ENCODE results near the gene RFC2.

The RFC2 gene

GRCh38 chr7:74254129-74254857 is at the start of gene RFC2:
TSS of gene RFC2 (minus strand) at chr7:74254399. CDS start at chr7:74254383, 16 bp downstream.
- H3K9ac ChIP-seq (ENCODE audit: low read depth, low read length), result peak within 1 kb of the TSS; percentile 99
- H4K20me1 ChIP-seq (ENCODE audit: insufficient read depth, low read length), result peaks cover 24% of the 10 kb centered on the region
- H3K9me3 ChIP-seq (ENCODE audit: insufficient read depth, low read length, severe bottlenecking), result no peaks in the 10 kb centered on the region
- H3K4me2 ChIP-seq (ENCODE audit: insufficient read depth, low read length), result peak within 1 kb of the TSS; percentile 96
- peaks cover 40% of the 10 kb centered on the region for H3K36me3 ChIP-seq (ENCODE audit: insufficient read depth, low read length)
- ATAC-seq (ENCODE audit: insufficient read depth, low read depth) (peak; percentile 95), DNase-seq (peak; percentile 96)
- peak within 1 kb of the TSS; percentile 98 for H2AFZ ChIP-seq (ENCODE audit: low read depth, low read length)
- no peak for TF ChIP-seq CTCF (IDR thresholded peaks at IDR 0.05; ENCODE audit: borderline replicate concordance, extremely low read depth, low read length, poor library complexity, severe bottlenecking)
- no peak for TF ChIP-seq EZH2 (IDR thresholded peaks at IDR 0.05; ENCODE audit: borderline replicate concordance, low read depth, low read length, severe bottlenecking)
- peak within 1 kb of the TSS; percentile 86 to 90 for H3K4me3 ChIP-seq (ENCODE audit: low read depth in 1 of 2, low read length in 2 of 2)
- H3K4me1 ChIP-seq (ENCODE audit: insufficient read depth, low read length), result peaks cover 49% of the 10 kb centered on the region
- peak within 1 kb of the TSS; percentile 98 for H3K27ac ChIP-seq (ENCODE audit: low read length)
- H3K27me3 ChIP-seq (ENCODE audit: insufficient read depth, low read length, poor library complexity), result no peaks in the 10 kb centered on the region
- H3K79me2 ChIP-seq (ENCODE audit: insufficient read depth, low read length), result peaks cover 56% of the 10 kb centered on the region

GRCh38 chr7:74302745-74303221 is 48.6 kb upstream of the RFC2 start:
- no peak for ATAC-seq (ENCODE audit: insufficient read depth, low read depth)
- H3K4me2 ChIP-seq (ENCODE audit: insufficient read depth, low read length), result no peak overlapping the region
- no peak overlapping the region for H3K27ac ChIP-seq (ENCODE audit: low read length)
- TF ChIP-seq EZH2 (IDR thresholded peaks at IDR 0.05; ENCODE audit: borderline replicate concordance, low read depth, low read length, severe bottlenecking), result no peak
- TF ChIP-seq CTCF (IDR thresholded peaks at IDR 0.05; ENCODE audit: borderline replicate concordance, extremely low read depth, low read length, poor library complexity, severe bottlenecking), result no peak
- no peak for DNase-seq
- H3K4me1 ChIP-seq (ENCODE audit: insufficient read depth, low read length), result no peaks in the 10 kb centered on the region
- no peaks in the 10 kb centered on the region for H3K79me2 ChIP-seq (ENCODE audit: insufficient read depth, low read length)
- H3K4me3 ChIP-seq (ENCODE audit: low read depth in 1 of 2, low read length in 2 of 2), result no peak overlapping the region
- H3K27me3 ChIP-seq (ENCODE audit: insufficient read depth, low read length, poor library complexity), result no peaks in the 10 kb centered on the region
- H3K36me3 ChIP-seq (ENCODE audit: insufficient read depth, low read length), result no peaks in the 10 kb centered on the region
- no peak overlapping the region for H3K9ac ChIP-seq (ENCODE audit: low read depth, low read length)
- no peaks in the 10 kb centered on the region for H3K9me3 ChIP-seq (ENCODE audit: insufficient read depth, low read length, severe bottlenecking)
- peaks cover 24% of the 10 kb centered on the region for H4K20me1 ChIP-seq (ENCODE audit: insufficient read depth, low read length)
- H2AFZ ChIP-seq (ENCODE audit: low read depth, low read length), result no peak overlapping the region

- no peak overlapping the region for H3K4me3 ChIP-seq (ENCODE audit: low read depth in 1 of 2, low read length in 2 of 2)
- H3K27ac ChIP-seq (ENCODE audit: low read length), result no peak overlapping the region
- no peaks in the 10 kb centered on the region for H3K9me3 ChIP-seq (ENCODE audit: insufficient read depth, low read length, severe bottlenecking)
- ATAC-seq (ENCODE audit: insufficient read depth, low read depth) (no peak), DNase-seq (no peak)
- H3K79me2 ChIP-seq (ENCODE audit: insufficient read depth, low read length), result no peaks in the 10 kb centered on the region
- no peak overlapping the region for H2AFZ ChIP-seq (ENCODE audit: low read depth, low read length)
- peaks cover 19% of the 10 kb centered on the region for H4K20me1 ChIP-seq (ENCODE audit: insufficient read depth, low read length)
- TF ChIP-seq EZH2 (IDR thresholded peaks at IDR 0.05; ENCODE audit: borderline replicate concordance, low read depth, low read length, severe bottlenecking) (no peak), CTCF (IDR thresholded peaks at IDR 0.05; ENCODE audit: borderline replicate concordance, extremely low read depth, low read length, poor library complexity, severe bottlenecking) (no peak)
- H3K9ac ChIP-seq (ENCODE audit: low read depth, low read length), result no peak overlapping the region
- no peaks in the 10 kb centered on the region for H3K27me3 ChIP-seq (ENCODE audit: insufficient read depth, low read length, poor library complexity)
- H3K4me1 ChIP-seq (ENCODE audit: insufficient read depth, low read length), result no peaks in the 10 kb centered on the region
- H3K36me3 ChIP-seq (ENCODE audit: insufficient read depth, low read length), result no peaks in the 10 kb centered on the region
- H3K4me2 ChIP-seq (ENCODE audit: insufficient read depth, low read length), result no peak overlapping the region
These were observed 46.7 kb upstream of the RFC2 start for GRCh38 chr7:74300926-74301325.

All from DND-41 (cell line).